ENCODE measurements around the gene YWHAG. TPM values are rescaled to one million over a fixed set of nuclear protein-coding genes. Genes with fewer than 3 reads are reported as not detected.

Gene YWHAG
- total RNA-seq, 1 experiment from 2014 or later = 178 TPM

- H3K27ac Mint-ChIP-seq (ENCODE audit: low read depth, unreplicated experiment) = peak overlapping the region; percentile 72
- no peaks in the 10 kb centered on the region for H3K9me3 Mint-ChIP-seq (ENCODE audit: unreplicated experiment)
- CTCF ChIA-PET = interaction anchor here (0.6 to 15.2 kb wide), 14 partner anchors 10 to 152 kb away, joined by 3 to 232 read pairs (median 3); partner anchors contain the start of gene YWHAG
- peaks cover 20% of the 10 kb centered on the region for H3K4me1 Mint-ChIP-seq (ENCODE audit: insufficient read depth, unreplicated experiment)
- BruUV-seq (replicated peaks) = no TSS peak
- no peaks in the 10 kb centered on the region for H3K27me3 Mint-ChIP-seq (ENCODE audit: insufficient read depth, unreplicated experiment)
- DNase-seq (ENCODE audit: unreplicated experiment) = peak; percentile 88
- POLR2A ChIA-PET = interaction anchor here (0.6 to 7.3 kb wide), 26 partner anchors 8 to 897 kb away, joined by 3 to 130 read pairs (median 8); partner anchors contain the start of genes MDH2, STYXL1 and YWHAG
- H3K4me3 Mint-ChIP-seq (ENCODE audit: unreplicated experiment) = peak overlapping the region; percentile 75
- intact Hi-C loops (cut with micrococcal nuclease) = loop anchor here (1.0 kb wide), 1 partner anchor 41 kb away; no protein-coding TSS in a partner anchor
- peak; percentile 16 for TF ChIP-seq CTCF (IDR thresholded peaks at IDR 0.05; ENCODE audit: unreplicated experiment)
- H3K36me3 Mint-ChIP-seq (ENCODE audit: insufficient read depth, unreplicated experiment) = peaks cover 20% of the 10 kb centered on the region
Observed at GRCh38 chr7:76318488-76319353, 40.1 kb downstream of the YWHAG start.

- Mint-ChIP-seq H3K9me3 (ENCODE audit: unreplicated experiment) (no peaks in the 10 kb centered on the region), H3K36me3 (ENCODE audit: insufficient read depth, unreplicated experiment) (peaks cover 14% of the 10 kb centered on the region), H3K4me3 (ENCODE audit: unreplicated experiment) (peak overlapping the region; percentile 75), H3K27ac (ENCODE audit: low read depth, unreplicated experiment) (peak overlapping the region; percentile 72), H3K27me3 (ENCODE audit: insufficient read depth, unreplicated experiment) (no peaks in the 10 kb centered on the region), H3K4me1 (ENCODE audit: insufficient read depth, unreplicated experiment) (peaks cover 20% of the 10 kb centered on the region)
- ChIA-PET POLR2A (interaction anchor here (0.6 to 7.3 kb wide), 25 partner anchors 9 to 896 kb away, joined by 3 to 130 read pairs (median 9); partner anchors contain the start of gene YWHAG), CTCF (interaction anchor here (0.6 to 15.2 kb wide), 14 partner anchors 11 to 152 kb away, joined by 3 to 232 read pairs (median 3); partner anchors contain the start of gene YWHAG)
- no TSS peak for BruUV-seq (replicated peaks)
- intact Hi-C loops (cut with micrococcal nuclease) = loop anchor here (1.0 kb wide), 1 partner anchor 41 kb away; no protein-coding TSS in a partner anchor
- DNase-seq (ENCODE audit: unreplicated experiment) = peak; percentile 95
- TF ChIP-seq CTCF (IDR thresholded peaks at IDR 0.05; ENCODE audit: unreplicated experiment) = no peak
Observed at GRCh38 chr7:76317782-76318487, 40.9 kb downstream of the YWHAG start.

- Mint-ChIP-seq H3K27me3 (ENCODE audit: insufficient read depth, unreplicated experiment) (no peaks in the 10 kb centered on the region), H3K9me3 (ENCODE audit: unreplicated experiment) (no peaks in the 10 kb centered on the region), H3K4me1 (ENCODE audit: insufficient read depth, unreplicated experiment) (peaks cover 20% of the 10 kb centered on the region), H3K4me3 (ENCODE audit: unreplicated experiment) (peak overlapping the region; percentile 75), H3K36me3 (ENCODE audit: insufficient read depth, unreplicated experiment) (peaks cover 12% of the 10 kb centered on the region), H3K27ac (ENCODE audit: low read depth, unreplicated experiment) (peak overlapping the region; percentile 72)
- no peak for DNase-seq (ENCODE audit: unreplicated experiment)
- TF ChIP-seq CTCF (IDR thresholded peaks at IDR 0.05; ENCODE audit: unreplicated experiment) = no peak
- intact Hi-C loops (cut with micrococcal nuclease) = no loop called here
- BruUV-seq (replicated peaks) = no TSS peak
- POLR2A ChIA-PET = interaction anchor here (0.7 to 7.3 kb wide), 21 partner anchors 10 to 264 kb away, joined by 3 to 130 read pairs (median 12); partner anchors contain the start of gene YWHAG
- CTCF ChIA-PET = interaction anchor here (0.6 to 15.2 kb wide), 14 partner anchors 9 to 449 kb away, joined by 3 to 232 read pairs (median 3); no protein-coding TSS in a partner anchor
Observed at GRCh38 chr7:76316984-76317781, 41.6 kb downstream of the YWHAG start.
